Activated CD8-positive, alpha-beta memory T cell treated with anti-CD3 and anti-CD28 coated beads, Interleukin-2, amount 50 U/mL, for 24 hours (primary cell): ENCODE results near the gene OR5H1.
"Not testable (repeated sequence)": the region's sequence is repeated elsewhere in the genome, so short reads cannot be mapped to it uniquely, and the experiment has no call there.

Source experiments
- DNase-seq: peaks from one replicate; pipeline ENCODE4 v3.0.0-alpha.2; 2020; ENCODE audit errors: extremely low read depth

Gene OR5H1

DNA sequence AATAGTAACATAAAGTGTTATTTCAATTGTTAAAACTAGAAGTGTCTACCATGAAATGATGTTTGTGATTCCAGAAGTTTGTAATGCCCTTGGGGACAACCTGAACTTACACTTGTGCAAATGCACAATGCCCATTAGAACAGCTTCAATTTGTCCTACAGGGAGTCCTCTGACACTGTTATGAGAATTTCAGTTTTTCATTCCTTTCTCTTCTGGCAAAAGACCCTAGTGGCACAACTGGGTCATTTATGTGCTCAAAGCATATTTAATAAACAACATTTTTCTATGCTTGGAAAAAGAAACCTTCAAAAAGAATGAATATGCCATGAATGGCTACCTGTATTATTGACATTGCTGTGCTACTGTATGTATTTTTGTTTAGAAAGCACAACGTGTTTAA is at the start of gene OR5H1:
Gene OR5H1 (plus strand): TSS at position 301 of the 400 bp plus-strand sequence. CDS start 1,977 bp downstream, outside the sequence.
- no peak for DNase-seq

DNA sequence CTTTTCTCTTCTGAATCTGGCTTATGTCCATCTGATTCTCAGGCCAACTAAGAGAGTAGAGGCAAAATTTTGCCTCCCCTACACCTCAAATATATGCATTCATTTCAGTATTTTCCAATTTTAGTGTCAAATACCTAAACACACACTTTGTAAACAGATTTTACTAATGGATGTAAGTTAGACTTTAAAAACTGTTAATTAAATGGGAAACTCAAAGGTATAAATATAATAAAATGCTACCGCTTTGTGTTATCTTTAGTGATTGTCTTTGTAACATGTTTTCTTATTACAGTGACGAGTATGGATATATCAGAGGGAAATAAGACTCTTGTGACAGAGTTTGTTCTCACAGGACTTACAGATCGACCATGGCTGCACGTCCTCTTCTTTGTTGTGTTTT is 43.6 kb upstream of the OR5H1 start, which contains the start of gene OR5AC2:
Gene OR5AC2 (plus strand): TSS at position 301 of the 400 bp plus-strand sequence. CDS start 0 bp downstream, at position 301.
- DNase-seq: no peak

DNA sequence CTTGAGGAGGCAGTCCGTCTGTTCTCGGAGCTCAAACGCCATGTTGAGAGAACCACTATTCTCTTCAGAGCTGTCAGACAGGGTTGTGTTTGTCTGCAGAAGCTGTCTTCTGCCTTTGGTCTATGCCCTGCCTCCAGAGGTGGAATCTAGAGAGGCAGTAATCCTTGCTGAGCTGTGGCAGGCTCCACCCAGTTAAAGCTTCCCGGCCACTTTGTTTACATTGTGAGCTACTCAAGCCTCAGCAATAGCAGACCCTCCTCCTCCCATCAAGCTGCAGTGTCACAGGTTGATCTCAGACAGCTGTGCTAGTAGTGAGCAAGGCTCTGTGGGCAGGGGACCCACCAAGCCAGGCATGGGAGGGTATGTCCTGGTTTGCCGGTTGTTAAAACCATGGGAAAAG is 34.6 kb upstream of the OR5H1 start:
- no peak for DNase-seq

DNA sequence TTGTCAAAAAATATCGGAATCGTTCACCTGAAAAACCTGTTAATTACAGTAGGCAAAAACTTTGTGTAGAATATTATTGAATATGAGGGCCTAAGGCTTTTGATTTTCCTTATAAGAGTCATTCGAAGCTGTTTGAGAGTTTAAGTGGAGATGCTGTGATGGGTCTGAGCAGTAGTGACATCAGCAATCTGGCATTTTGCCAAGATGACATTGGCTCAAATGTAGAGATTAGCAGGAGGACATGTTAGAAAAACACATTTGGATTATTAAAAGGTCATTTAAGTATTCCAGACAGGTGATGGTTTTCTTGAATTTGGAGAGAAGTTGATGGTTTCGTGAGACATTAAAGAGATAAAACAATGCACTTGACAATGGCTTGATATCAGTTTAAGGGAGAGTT is 30.7 kb upstream of the OR5H1 start:
- DNase-seq: no peak

DNA sequence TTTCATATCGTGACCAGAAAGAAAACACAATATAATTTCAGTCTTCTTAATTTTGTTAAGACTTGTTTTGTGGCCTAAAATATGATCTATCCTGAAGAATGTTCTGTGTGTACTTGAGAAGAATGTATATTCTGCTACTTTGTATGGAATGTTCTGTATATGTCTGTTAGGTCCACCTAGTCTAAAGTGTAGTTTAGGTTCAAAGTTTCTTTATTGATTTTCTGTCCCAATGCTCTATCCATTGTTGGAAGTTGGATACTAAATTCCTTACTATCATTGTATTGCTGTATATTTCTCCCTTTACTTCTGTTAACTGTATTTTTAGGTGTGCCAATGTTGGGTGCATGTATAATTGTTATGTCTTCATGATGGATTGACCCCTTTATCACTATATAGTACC is 22.4 kb upstream of the OR5H1 start:
- DNase-seq: no peak

DNA sequence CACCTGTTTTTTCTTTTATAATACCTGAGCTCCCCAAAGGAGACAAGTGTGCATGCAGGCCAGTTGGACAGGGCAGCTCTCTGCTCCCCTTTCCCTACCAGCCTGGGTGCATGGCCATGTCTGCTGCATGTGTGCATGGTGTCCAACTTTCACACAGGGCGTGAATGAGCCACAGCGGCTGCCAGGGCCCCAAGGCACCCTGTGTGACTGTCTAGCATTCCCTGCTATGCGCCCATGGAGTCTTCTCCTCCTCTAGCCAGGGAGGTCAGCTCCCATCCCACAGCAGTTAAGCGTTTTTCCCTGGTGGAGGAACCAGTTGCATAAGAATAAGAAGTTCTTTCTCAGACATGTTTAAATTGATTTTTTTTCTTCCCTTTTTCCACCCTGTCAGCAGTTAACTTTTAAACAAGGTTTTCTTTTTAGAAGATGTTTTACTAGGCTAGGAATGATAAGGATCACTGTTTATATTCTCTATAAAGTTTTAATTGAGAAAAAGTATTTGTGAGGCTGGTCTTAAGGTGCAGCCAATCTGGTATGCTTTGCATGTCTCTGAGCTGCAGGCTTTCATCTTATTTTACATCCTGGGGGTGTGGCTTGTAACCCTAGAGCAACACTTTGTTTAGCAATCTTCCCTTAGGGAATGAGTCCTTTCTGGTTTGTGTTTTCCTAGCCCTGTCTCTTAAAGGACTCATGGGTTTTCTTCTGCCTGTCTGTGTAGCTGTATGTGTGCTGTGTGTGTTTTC is 20.5 kb upstream of the OR5H1 start:
- no peak for DNase-seq

DNA sequence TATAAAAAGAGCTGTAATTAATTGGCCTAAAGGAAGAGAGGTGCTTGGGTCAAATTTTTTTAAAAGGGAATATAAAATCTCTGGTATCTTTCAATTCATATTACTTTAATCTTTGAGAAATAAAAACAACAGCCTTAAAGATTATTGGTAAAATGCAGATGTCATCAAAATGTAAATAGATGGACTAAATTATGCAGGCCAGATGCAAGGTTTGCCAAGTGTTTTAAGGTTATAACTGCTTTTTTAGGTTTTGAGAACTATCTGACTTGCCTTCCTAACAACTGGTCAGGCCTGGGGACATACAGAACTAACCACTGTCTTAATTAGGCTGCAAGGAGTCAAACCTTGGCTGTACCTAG is 20.0 kb upstream of the OR5H1 start:
- DNase-seq: no peak

GRCh38 chr3:98114264-98114663 is 16.3 kb upstream of the OR5H1 start:
- no peak for DNase-seq

DNA sequence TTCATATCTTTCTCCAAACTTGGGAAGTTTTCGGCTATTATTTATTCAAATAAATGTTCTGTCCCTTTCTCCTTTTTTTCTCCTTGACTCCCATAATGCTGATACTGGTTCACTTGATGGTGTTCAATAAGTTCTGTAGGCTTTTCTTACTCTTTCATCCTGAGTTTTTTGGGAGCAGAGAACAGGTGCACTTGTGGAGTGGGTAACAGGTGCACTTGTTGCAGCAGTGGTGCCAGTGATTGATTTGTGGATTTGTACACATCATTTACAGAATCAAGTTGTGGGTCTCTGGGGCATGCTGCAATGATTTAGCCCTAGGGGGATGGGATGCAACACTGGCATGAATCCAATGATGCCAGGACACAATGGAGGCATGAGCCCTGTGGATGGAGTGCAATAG is 14.8 kb upstream of the OR5H1 start:
- DNase-seq: no peak

- no peak for DNase-seq
Observed at GRCh38 chr3:98136631-98137030, 6.1 kb downstream of the OR5H1 start.

- not testable (repeated sequence) for DNase-seq
Observed at GRCh38 chr3:98137826-98138557, 7.5 kb downstream of the OR5H1 start.

DNA sequence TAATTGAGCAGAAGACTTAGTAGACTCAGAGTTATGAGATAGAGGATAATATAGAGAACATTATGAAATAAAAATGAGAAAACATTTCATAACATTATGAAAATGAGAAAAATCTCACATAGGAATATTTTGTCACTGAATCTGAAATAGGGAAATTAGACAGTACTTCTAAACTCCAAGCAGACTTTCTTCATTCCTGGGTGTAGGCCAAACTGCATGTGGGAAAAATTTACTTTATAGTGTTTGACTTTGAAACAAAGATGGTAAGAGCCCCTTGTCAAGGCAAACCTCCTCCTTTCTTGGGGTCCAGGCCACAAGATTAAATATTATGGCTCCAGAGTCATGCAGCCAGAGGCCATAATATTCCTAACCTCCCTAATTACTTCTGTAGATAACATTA is 10.0 kb downstream of the OR5H1 start:
- no peak for DNase-seq

DNA sequence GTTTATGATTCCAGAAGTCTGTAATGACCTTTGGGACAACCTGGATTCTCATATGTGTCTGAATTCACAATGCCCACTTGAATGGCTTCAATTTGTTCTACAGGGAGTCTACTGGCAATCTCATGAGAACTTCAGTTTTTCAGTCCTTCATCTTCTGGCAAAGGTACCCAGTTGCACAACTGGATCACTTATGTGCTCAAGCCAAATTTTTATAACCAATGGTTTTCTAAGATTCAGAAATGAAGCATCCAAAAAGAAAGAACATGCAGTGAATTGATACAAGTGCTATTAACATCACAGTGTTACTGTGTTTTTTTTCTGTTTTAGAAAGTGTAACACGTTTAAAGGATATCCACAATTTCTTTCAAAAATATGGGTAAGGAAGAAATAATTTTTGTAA is 16.7 kb downstream of the OR5H1 start, which contains the start of gene OR5H14:
Gene OR5H14 (plus strand): TSS at position 301 of the 400 bp plus-strand sequence. CDS start 1,907 bp downstream, outside the sequence.
- no peak for DNase-seq

GRCh38 chr3:98148751-98149150 is 18.2 kb downstream of the OR5H1 start:
- no peak for DNase-seq

- DNase-seq: not testable (repeated sequence)
Observed at GRCh38 chr3:98149456-98149855, 18.9 kb downstream of the OR5H1 start.

- DNase-seq: no peak
Observed at GRCh38 chr3:98151241-98151640, 20.7 kb downstream of the OR5H1 start.

GRCh38 chr3:98166396-98166795 is 35.9 kb downstream of the OR5H1 start, which contains the start of gene OR5H15:
Gene OR5H15, plus strand, starts transcription at chr3:98166696. Its CDS starts 2,004 bp downstream, at chr3:98168700.
- no peak for DNase-seq

GRCh38 chr3:98171071-98171470 is 40.5 kb downstream of the OR5H1 start:
- no peak for DNase-seq

GRCh38 chr3:98172621-98173020 is 42.1 kb downstream of the OR5H1 start:
- no peak for DNase-seq

GRCh38 chr3:98180319-98180890 is 49.9 kb downstream of the OR5H1 start:
- no peak for DNase-seq

- DNase-seq: no peak
Observed at GRCh38 chr3:98182196-98182595, 51.7 kb downstream of the OR5H1 start.

DNA sequence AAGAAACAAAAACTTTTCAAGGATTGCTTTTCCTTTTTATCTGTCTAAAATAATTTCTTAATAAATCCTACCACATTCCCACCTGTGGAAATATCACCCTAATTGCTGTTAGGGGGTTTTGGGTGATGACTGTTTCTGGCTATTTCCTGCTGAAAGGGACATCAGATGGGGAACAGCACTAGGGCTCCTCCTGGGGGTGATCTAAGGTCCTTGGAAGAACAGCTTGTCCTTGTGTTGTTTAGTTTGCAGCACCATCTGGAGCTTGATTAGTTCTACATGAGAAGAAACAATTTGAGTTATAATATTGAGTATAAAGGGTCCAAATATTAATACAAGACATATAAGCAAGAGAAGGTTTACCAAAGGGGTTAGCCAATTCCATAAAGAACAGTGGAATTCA is 54.7 kb downstream of the OR5H1 start:
- DNase-seq: no peak
